AG10803 (cell line): ENCODE measurements around the gene CCL14.
A peak's percentile ranks its signal among the peaks of the same experiment; 100 is the strongest.

Experiments used
- DNase-seq: peaks from one replicate; pipeline ENCODE4 v3.0.0; 2010; ENCODE audit warnings: low read depth
- H3K4me3 ChIP-seq: 2 replicates; pipeline ENCODE4 v1.5.1; 2011; ENCODE audit warnings: mild to moderate bottlenecking, low read length, control low read depth
- CTCF ChIP-seq: conservative IDR thresholded peaks from 2 replicates; pipeline ENCODE4 v1.5.1; 2011; ENCODE audit warnings: mild to moderate bottlenecking, low read length, control low read depth, inconsistent platforms

Gene CCL14

GRCh38 chr17:35965272-35965671 is 21.3 kb downstream of the CCL14 start:
- no peak overlapping the region for H3K4me3 ChIP-seq
- no peak for DNase-seq
- TF ChIP-seq CTCF: no peak

- TF ChIP-seq CTCF: no peak
- DNase-seq: no peak
- H3K4me3 ChIP-seq: no peak overlapping the region
Measured at GRCh38 chr17:35963663-35964062, 22.9 kb downstream of the CCL14 start.

GRCh38 chr17:35953720-35954119 is 32.8 kb downstream of the CCL14 start:
- DNase-seq: no peak
- no peak for TF ChIP-seq CTCF

GRCh38 chr17:35949401-35949800 is 37.1 kb downstream of the CCL14 start:
- no peak overlapping the region for H3K4me3 ChIP-seq
- no peak for TF ChIP-seq CTCF
- no peak for DNase-seq

More at GRCh38 chr17:35953720-35954119, 32.8 kb downstream of the CCL14 start:
- no peak overlapping the region for H3K4me3 ChIP-seq

- H3K4me3 ChIP-seq: no peak overlapping the region
- no peak for DNase-seq
- TF ChIP-seq CTCF: no peak
Measured at GRCh38 chr17:35948092-35948491, 38.4 kb downstream of the CCL14 start.

- no peak overlapping the region for H3K4me3 ChIP-seq
- DNase-seq: peak; percentile 21
- TF ChIP-seq CTCF: peak; percentile 77
Measured at GRCh38 chr17:35947156-35947585, 39.4 kb downstream of the CCL14 start.

GRCh38 chr17:35944151-35944550 is 42.4 kb downstream of the CCL14 start:
- no peak for DNase-seq
- H3K4me3 ChIP-seq: no peak overlapping the region
- TF ChIP-seq CTCF: no peak
